Heart left ventricle (tissue), 13 donors: ENCODE results near the gene OSBP2.

Experiments used
- POLR2A ChIP-seq, 2 donors: fragments of 450-650 bp; IDR thresholded peaks; one replicate each; pipeline ENCODE4 v1.6.1; 2017; ENCODE audit warnings: antibody characterized with exemption in 2 of 2, mild to moderate bottlenecking in 2 of 2, moderate library complexity in 2 of 2
- TF ChIP-seq, protein P1 (sequence below), 12 donors: fragments of 200-600 bp; sonication (generic) in 4 of 12; IDR thresholded peaks; one replicate each; pipeline versions ENCODE4 v1.5.0 to v1.8.0; 2018 to 2022; ENCODE audit warnings: antibody characterized with exemption in 12 of 12, mild to moderate bottlenecking in 5 of 12
- donor health status: ischemic (EF 13 %, LVEDD 7.1; RV severe dilation, severe dysfunction).
- donor health status: DM: no; HTN: yes; CAD: no.
- donor health status: DM: no; HTN: no; CAD: no.
- donor health status: ischemic (EF 25% LVEDD 6.9; RV normal size, moderate dysfunction).
- donor health status: ischemic (EF 25% LVEDD 5.7; RV mildly dilated, moderate dysfunction).
- donor health status: ischemic (EF 35%, LVEDD 5.7; RV mildly dilated, moderate dysfunction).
- donor health status: nonischemic (EF 11% LVEDD 7.7; RV severe dilation, severe dysfunction).
- donor health status: DM: yes; HTN: yes; CAD: no.
- donor health status: PGD.
- donor health status: ischemic (EF 29% LVEDD 5.4; RV normal size, mild dysfunction).
- donor health status: nonischemic (EF 23%, LVEDD 6.1; RV moderate dilation, normal function).

DNA sequence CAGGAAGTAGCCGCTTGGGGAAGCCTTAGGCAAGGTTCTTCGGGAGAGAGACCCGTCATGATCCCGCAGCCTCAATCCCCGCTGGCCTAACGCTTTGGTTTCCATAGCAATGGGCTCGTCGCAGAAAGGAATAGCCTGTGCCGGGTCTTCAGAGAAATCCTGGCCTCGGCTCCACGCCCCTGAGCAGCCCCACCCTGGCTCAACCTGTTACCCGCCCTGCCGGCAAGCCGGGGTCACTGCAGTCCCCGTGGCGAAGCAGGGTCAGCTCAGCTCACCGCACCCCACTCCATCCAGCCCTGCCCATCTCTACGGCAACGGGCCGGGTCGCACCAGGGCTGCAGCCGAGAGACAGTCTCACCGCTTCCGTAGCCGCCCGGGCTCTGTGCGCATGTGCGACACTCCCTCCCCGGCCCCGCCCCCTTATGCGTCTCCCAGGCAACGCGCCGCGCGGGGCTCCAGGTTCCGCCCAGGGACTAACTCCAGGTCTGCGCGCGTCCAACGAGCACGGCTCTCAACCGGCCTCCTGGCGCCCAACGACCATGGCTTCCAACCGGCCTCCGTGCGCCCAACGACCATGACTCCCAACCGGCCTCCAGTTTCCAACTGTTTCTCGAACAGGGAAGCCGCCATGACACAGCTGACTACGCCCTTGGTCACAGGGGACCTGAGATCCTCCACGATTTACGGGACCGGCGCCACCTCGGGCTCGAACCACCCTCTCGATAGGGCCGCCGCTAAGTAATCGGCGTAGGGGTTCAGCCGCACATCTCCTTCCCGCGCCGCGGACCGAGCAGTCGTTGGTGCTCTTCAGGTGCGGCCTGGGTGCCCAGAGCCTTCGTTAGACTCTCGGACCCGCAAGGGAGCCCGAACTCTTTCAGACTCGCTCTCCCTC lies 26.9 kb upstream of the OSBP2 start, which contains the start of gene DUSP18:
- TF ChIP-seq, protein P1, sequence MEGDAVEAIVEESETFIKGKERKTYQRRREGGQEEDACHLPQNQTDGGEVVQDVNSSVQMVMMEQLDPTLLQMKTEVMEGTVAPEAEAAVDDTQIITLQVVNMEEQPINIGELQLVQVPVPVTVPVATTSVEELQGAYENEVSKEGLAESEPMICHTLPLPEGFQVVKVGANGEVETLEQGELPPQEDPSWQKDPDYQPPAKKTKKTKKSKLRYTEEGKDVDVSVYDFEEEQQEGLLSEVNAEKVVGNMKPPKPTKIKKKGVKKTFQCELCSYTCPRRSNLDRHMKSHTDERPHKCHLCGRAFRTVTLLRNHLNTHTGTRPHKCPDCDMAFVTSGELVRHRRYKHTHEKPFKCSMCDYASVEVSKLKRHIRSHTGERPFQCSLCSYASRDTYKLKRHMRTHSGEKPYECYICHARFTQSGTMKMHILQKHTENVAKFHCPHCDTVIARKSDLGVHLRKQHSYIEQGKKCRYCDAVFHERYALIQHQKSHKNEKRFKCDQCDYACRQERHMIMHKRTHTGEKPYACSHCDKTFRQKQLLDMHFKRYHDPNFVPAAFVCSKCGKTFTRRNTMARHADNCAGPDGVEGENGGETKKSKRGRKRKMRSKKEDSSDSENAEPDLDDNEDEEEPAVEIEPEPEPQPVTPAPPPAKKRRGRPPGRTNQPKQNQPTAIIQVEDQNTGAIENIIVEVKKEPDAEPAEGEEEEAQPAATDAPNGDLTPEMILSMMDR (IDR thresholded peaks at IDR 0.05), result peak in 10 of 12 donors; percentile 17 to 53 (median 35)
- TF ChIP-seq POLR2A (IDR thresholded peaks at IDR 0.05), result peak in 1 of 2 donors; percentile 72
